Prostate gland (tissue), 2 donors: Measurements from ENCODE around the gene CALHM1.

Experiments used
- CTCF ChIP-seq, 4 experiments: fragments of 200-600 bp in 2 of 4; fragments of 450-650 bp in 2 of 4; sonication (generic) in 2 of 4; IDR thresholded peaks; 1 replicate in 3 of 4; 2 replicates in 1 of 4; pipeline ENCODE4 v1.5.1; 2016 to 2019; ENCODE audit warnings: antibody characterized with exemption in 4 of 4, mild to moderate bottlenecking in 2 of 4, moderate library complexity in 2 of 4
- POLR2A ChIP-seq: fragments of 450-650 bp; IDR thresholded peaks from one replicate; pipeline ENCODE4 v1.6.1; 2016; ENCODE audit warnings: antibody characterized with exemption, mild to moderate bottlenecking

- TF ChIP-seq CTCF (IDR thresholded peaks at IDR 0.05) (no peak), POLR2A (no peak)
These were observed 6.9 kb upstream of the CALHM1 start for GRCh38 chr10:103465411-103466179.
